Nephron (organoid): ENCODE data around the gene MAGI2.
A peak's percentile ranks its signal among the peaks of the same experiment; 100 is the strongest.

Experiments
- H3K27ac Mint-ChIP-seq, 3 experiments: 2 replicates each; pipeline ENCODE4 v1.8.0; 2020; ENCODE audit warnings: mixed read lengths in 3 of 3, mild to moderate bottlenecking in 2 of 3, moderate library complexity in 1 of 3
- H3K27me3 Mint-ChIP-seq: 2 replicates; pipeline ENCODE4 v1.8.0; 2021; ENCODE audit warnings: low read depth, mild to moderate bottlenecking, moderate library complexity, mixed read lengths
- H3K36me3 Mint-ChIP-seq: 2 replicates; pipeline ENCODE4 v1.8.0; 2020; ENCODE audit warnings: low read depth, mixed read lengths
- H3K4me1 Mint-ChIP-seq: 2 replicates; pipeline ENCODE4 v1.8.0; 2020; ENCODE audit warnings: mixed read lengths
- H3K4me3 Mint-ChIP-seq, 3 experiments: 2 replicates each; pipeline ENCODE4 v1.8.0; 2020; ENCODE audit warnings: mild to moderate bottlenecking in 3 of 3, mixed read lengths in 3 of 3, moderate library complexity in 2 of 3
- H3K9me3 Mint-ChIP-seq: 2 replicates; pipeline ENCODE4 v1.8.0; 2020; ENCODE audit warnings: mixed read lengths
- TF ChIP-seq, protein P1 (sequence below), 3 experiments: fragments of 200-600 bp; sonication (generic); IDR thresholded peaks; one replicate each; pipeline ENCODE4 v1.5.0; 2021; ENCODE audit warnings: antibody characterized with exemption in 3 of 3; ENCODE audit not compliant: unreplicated experiment in 3 of 3

Gene MAGI2

GRCh38 chr7:79051915-79052314 lies 401.6 kb downstream of the MAGI2 start:
- Mint-ChIP-seq H3K27ac (peak overlapping the region; percentile 2 to 70 (median 51)), H3K27me3 (no peaks in the 10 kb centered on the region), H3K36me3 (peaks cover 4% of the 10 kb centered on the region), H3K4me1 (peaks cover 8% of the 10 kb centered on the region), H3K4me3 (no peak overlapping the region), H3K9me3 (no peaks in the 10 kb centered on the region)
- TF ChIP-seq, protein P1, sequence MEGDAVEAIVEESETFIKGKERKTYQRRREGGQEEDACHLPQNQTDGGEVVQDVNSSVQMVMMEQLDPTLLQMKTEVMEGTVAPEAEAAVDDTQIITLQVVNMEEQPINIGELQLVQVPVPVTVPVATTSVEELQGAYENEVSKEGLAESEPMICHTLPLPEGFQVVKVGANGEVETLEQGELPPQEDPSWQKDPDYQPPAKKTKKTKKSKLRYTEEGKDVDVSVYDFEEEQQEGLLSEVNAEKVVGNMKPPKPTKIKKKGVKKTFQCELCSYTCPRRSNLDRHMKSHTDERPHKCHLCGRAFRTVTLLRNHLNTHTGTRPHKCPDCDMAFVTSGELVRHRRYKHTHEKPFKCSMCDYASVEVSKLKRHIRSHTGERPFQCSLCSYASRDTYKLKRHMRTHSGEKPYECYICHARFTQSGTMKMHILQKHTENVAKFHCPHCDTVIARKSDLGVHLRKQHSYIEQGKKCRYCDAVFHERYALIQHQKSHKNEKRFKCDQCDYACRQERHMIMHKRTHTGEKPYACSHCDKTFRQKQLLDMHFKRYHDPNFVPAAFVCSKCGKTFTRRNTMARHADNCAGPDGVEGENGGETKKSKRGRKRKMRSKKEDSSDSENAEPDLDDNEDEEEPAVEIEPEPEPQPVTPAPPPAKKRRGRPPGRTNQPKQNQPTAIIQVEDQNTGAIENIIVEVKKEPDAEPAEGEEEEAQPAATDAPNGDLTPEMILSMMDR (IDR thresholded peaks at IDR 0.05; ENCODE audit: unreplicated experiment in 3 of 3), result no peak

DNA sequence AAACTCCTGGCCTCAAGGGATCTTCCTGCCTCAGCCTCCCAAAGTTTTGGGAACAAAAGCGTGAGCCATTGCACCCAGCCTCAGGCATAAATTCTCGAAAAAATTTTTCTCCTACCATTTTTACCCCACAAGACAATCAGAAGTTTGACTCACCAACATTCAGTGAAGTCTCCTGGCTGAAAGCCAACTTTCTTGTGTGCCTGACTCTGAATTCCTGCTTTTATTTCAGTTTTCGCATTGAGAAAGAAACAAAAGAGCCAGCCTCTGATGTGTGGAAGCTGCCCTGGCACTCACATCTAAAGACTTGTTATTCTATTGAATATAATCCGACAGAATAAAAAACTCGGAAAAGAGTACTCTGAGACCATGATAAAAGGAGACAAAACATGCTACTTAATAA lies 402.9 kb downstream of the MAGI2 start:
- peaks cover 8% of the 10 kb centered on the region for H3K4me1 Mint-ChIP-seq

DNA sequence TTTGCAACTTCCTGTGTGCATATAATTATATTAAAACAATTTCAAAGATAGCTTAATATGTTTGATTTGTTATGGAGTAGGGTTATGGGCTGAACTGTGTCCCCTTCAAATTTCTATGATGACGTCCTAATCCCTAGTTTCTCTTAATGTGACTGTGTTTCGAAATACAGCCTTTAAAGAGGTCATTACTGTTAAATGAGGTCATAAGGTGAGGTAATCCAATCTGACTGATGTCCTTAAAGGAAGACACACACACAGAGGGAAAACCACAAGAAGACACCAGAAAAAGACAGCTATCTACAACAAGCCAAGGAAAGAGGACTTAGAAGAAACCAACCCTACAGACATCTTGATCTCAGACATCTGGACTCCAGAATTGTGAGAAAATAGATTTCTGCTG lies 407.4 kb downstream of the MAGI2 start:
- Mint-ChIP-seq H3K4me3 (no peak overlapping the region), H3K4me1 (peaks cover 6% of the 10 kb centered on the region), H3K27ac (no peak overlapping the region), H3K36me3 (peaks cover 5% of the 10 kb centered on the region), H3K27me3 (no peaks in the 10 kb centered on the region), H3K9me3 (peaks cover 6% of the 10 kb centered on the region)
- TF ChIP-seq, protein P1 (IDR thresholded peaks at IDR 0.05; ENCODE audit: unreplicated experiment in 3 of 3), result no peak

More for the DNA sequence above, 402.9 kb downstream of the MAGI2 start:
- H3K36me3 Mint-ChIP-seq, result peaks cover 4% of the 10 kb centered on the region
- no peaks in the 10 kb centered on the region for H3K27me3 Mint-ChIP-seq
- no peak overlapping the region for H3K4me3 Mint-ChIP-seq
- H3K27ac Mint-ChIP-seq, result peak overlapping the region; percentile 65 to 88 (median 80)
- no peaks in the 10 kb centered on the region for H3K9me3 Mint-ChIP-seq
- TF ChIP-seq, protein P1 (IDR thresholded peaks at IDR 0.05; ENCODE audit: unreplicated experiment in 3 of 3), result no peak

DNA sequence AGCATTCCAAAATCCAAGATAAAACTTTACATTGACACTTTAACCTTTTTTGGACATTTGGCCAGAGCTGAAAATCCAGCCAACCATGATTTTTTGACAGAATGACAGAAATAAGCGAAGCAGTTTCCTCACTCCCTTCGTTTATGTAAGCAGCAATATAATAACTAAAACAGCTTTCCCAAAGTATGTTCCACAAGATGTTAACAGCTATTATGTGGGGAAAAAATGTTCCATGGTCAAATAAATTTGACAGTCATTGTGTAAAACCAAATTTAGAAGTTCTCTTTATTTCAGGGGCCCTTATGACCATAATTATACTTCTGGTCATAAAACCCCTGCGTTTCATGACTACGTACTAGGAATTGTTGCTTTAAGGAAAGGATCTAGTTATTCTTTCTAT lies 416.5 kb downstream of the MAGI2 start:
- TF ChIP-seq, protein P1 (IDR thresholded peaks at IDR 0.05; ENCODE audit: unreplicated experiment in 3 of 3), result no peak
- Mint-ChIP-seq H3K9me3 (no peaks in the 10 kb centered on the region), H3K27me3 (no peaks in the 10 kb centered on the region), H3K4me1 (peaks cover 9% of the 10 kb centered on the region), H3K27ac (peak overlapping the region in 1 of 3 experiments; percentile 51), H3K4me3 (no peak overlapping the region), H3K36me3 (no peaks in the 10 kb centered on the region)

GRCh38 chr7:79036356-79036755 lies 417.1 kb downstream of the MAGI2 start:
- Mint-ChIP-seq H3K27ac (peak overlapping the region in 1 of 3 experiments; percentile 51), H3K27me3 (no peaks in the 10 kb centered on the region), H3K4me1 (peaks cover 9% of the 10 kb centered on the region), H3K36me3 (no peaks in the 10 kb centered on the region), H3K9me3 (no peaks in the 10 kb centered on the region), H3K4me3 (no peak overlapping the region)
- TF ChIP-seq, protein P1 (IDR thresholded peaks at IDR 0.05; ENCODE audit: unreplicated experiment in 3 of 3), result no peak

GRCh38 chr7:79035858-79036257 lies 417.6 kb downstream of the MAGI2 start:
- Mint-ChIP-seq H3K36me3 (no peaks in the 10 kb centered on the region), H3K27ac (peak overlapping the region in 1 of 3 experiments; percentile 51), H3K4me3 (no peak overlapping the region), H3K27me3 (no peaks in the 10 kb centered on the region), H3K9me3 (no peaks in the 10 kb centered on the region), H3K4me1 (peaks cover 9% of the 10 kb centered on the region)
- TF ChIP-seq, protein P1 (IDR thresholded peaks at IDR 0.05; ENCODE audit: unreplicated experiment in 3 of 3), result no peak
